NCI-H82 treated with DMSO at 0.1 percent for 48 hours (cell line): Measurements from ENCODE around the gene AMH.

ENCODE experiments used
- DNase-seq: peaks from one replicate; lab custom pipeline; 2025; ENCODE audit not compliant: unreplicated experiment; lab: John Stamatoyannopoulos, UW

Gene AMH

DNA sequence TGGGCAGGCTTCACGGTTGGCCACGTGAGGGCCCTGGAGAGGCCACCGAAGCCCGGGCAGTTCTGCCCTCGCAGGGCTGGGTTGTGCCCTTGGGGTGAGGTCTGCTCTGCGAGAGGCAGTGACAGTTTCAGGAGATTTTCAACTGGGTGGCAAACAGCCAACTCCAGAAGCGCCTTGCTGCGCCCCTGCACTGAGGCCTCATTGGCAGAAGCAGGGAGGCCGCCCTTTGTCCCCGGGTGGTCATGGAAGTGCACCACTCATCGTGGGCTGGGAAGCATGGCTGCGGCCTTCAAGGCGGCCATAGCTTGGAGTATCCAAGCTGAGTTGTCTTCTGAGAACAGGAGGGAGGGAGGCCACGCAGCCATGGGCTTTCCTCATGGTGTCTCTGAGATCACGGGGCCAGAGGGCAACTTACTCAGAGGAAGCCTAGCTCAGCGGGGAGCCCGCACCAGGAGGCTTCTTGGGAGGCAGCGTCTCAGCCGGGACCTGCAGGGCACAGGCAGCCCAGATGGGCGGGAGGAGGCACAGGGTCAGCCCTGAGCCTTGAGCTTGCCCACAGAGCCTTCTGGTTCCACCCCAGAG is 27.8 kb upstream of the AMH start:
- no peak for DNase-seq

- no peak for DNase-seq
These were observed 27.2 kb upstream of the AMH start for GRCh38 chr19:2221918-2222317.

- DNase-seq, result no peak
These were observed 25.7 kb upstream of the AMH start for GRCh38 chr19:2223391-2223790.

DNA sequence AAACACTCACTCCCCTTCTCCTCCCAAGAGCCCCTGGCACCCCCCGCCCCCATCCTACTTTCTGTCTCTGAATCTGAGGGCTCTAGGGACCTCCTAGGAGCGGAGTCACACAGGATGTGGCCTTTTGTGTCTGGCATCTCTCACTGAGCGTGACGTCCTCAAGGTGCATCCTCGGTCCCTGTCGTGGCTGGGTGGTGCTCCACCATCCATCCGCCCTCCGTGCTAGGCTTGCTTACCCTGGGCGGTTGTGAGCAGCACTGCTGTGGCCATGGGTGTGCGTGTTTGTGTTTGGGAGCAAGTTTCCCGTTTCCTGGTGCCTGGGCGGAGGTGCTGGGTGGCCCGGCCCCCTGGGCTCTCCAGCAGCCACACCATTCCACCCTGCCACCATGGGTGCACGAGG is 25.2 kb upstream of the AMH start:
- DNase-seq, result no peak

DNA sequence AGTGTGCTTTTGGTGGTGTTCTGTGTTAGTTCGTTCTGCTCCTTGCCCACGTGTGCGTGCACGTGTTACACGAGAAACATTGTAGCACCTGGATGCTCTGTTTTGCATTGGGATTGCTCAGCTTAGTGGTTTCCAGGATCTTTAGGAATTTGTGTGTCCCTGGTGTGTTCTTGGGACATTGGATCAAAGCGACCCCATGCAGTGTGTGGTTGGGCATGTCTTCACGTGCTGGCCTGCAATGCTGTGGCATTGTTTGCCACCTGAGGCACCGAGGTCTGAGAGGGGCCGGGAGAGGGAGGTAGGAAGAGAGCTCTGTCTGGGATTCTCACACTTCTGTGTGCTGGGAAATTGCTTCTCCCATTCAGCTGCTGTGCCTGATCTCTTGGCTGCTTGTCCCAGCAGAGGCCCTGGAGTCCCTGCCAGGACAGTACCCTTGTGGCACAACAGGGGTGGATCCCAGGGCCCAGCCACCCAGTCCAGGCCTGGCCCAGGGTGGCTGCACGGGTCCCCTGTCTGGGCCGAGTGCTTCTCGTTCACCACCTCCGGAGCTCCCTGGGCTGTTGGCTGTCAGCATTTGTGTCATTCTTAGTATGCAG is 24.3 kb upstream of the AMH start:
- no peak for DNase-seq

DNA sequence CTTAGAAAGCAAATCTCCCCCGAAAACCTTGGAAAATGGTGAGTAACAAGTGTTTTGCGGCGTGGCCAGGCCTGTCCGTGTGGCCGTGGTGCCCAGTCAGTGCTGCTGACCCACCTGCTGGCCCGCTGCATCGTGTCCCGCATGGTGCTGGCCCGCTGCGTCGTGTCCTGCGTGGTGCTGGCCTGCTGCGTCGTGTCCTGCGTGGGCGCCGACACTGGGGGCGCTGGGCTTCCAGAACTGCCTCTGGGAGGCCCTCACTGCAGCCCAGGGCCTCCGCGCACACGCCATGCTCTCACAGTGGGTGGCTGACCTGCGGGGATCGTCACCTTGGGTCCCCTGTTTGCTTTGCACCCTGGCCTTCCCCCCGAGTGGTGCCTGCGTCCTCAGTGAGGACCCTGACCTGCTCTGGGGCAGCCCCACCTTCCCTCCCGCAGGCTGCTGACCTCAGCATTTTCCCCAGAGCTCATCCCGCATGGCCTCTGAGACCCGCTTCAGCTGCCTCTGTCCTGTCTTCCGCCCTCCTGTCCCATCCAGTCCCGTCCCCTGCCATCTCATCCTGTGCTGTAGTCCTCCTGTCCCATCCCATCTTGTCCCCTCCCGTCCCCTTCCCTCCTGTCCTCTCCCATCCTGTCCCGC is 23.6 kb upstream of the AMH start:
- DNase-seq, result no peak

DNA sequence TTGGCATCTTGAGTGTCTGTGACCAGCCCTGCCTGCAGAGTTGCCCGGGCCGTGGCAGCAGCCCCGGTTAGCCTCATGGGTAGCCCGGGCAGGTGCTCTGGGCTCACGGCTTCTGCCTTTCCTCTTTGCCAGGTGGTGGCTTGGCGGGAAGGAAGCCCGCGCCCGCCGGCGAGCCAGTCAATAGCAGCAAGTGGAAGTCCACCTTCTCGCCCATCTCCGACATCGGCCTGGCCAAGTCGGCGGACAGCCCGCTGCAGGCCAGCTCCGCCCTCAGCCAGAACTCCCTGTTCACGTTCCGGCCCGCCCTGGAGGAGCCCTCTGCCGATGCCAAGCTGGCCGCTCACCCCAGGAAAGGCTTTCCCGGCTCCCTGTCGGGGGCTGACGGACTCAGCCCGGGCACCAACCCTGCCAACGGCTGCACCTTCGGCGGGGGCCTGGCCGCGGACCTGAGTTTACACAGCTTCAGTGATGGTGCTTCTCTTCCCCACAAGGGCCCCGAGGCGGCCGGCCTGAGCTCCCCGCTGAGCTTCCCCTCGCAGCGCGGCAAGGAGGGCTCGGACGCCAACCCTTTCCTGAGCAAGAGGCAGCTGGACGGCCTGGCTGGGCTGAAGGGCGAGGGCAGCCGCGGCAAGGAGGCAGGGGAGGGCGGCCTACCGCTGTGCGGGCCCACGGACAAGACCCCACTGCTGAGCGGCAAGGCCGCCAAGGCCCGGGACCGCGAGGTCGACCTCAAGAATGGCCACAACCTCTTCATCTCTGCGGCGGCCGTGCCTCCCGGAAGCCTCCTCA is 22.9 kb upstream of the AMH start:
- no peak for DNase-seq

- DNase-seq, result no peak
These were observed 22.2 kb upstream of the AMH start for GRCh38 chr19:2226840-2227360.

- no peak for DNase-seq
These were observed 21.5 kb upstream of the AMH start for GRCh38 chr19:2227415-2228156.

DNA sequence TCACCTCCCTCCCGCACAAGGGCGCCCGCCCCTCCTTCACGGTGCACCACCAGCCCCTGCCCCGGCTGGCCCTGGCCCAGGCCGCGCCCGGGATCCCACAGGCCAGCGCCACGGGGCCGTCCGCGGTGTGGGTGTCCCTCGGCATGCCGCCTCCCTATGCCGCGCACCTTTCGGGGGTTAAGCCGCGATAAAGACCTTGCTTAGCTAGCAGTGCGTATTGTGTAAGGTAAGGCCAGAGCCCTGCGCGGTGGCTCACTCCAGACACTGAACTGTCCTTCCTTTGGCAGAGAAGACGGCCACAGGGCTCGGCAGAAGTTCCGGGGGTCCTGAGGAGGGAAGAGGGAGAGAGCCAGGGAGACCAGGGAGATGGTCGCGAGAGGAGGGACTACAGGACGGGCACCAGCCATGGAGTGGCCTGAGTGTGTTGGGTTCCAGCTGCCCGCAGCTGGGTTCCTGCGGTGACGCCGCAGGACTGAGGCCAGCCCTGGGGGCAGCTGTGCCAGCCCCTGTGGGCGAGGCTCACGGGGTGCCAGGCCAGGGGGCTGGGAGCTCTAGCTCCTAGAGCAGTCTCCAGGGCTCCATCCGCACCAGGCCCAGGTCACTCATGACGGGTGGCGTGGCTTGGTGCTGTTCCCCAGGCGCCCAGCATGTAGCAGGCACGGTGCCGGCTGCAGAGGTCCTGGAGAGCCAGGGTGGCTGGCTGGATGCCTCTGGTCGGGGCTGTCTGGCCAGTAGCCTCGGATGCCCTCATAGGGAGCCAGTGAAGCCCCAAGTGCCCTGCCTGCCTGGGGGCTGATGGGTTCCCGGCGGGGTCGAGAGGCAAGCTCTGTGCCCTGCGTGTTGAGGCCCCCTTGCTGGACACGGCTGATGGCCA is 20.7 kb upstream of the AMH start:
- DNase-seq, result no peak

GRCh38 chr19:2229103-2230032 is 19.8 kb upstream of the AMH start:
- DNase-seq, result no peak

- no peak for DNase-seq
These were observed 19.0 kb upstream of the AMH start for GRCh38 chr19:2230033-2230531.

DNA sequence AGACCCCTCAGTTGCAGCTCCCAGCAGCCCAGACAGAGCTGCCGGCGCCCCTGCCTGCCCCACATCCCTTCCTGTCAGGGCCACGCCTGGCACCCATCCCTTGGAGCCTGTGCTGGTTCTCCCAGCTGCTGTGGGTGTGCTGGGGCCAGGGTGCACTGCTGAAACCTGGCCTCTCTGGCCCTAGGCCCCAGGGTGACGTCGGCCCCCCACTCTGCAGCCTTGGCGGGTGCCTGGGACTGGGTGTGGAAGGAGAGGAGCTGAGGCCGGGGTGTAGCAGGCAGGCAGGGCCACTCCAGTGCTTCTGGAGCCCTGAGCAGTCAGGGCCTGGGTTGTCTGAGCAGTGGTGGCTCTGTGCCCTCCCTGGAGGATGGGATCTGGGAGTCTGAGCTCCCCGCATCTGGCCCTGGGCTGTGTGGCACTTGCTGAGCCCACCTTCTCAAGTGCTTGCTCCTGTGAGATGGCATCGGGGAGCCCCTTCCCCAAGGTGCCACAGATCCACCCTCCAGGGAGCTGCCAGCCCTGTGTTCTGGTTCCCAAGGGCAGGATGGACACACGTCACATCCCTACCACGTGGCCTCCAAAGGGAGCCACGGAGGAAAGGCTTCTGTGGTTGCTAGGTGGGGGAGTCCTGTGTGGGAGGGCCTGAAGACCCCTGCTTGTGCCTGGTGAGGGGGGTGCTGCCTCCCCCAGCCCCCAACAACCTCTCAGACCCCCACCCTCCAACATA is 18.2 kb upstream of the AMH start:
- DNase-seq, result no peak

DNA sequence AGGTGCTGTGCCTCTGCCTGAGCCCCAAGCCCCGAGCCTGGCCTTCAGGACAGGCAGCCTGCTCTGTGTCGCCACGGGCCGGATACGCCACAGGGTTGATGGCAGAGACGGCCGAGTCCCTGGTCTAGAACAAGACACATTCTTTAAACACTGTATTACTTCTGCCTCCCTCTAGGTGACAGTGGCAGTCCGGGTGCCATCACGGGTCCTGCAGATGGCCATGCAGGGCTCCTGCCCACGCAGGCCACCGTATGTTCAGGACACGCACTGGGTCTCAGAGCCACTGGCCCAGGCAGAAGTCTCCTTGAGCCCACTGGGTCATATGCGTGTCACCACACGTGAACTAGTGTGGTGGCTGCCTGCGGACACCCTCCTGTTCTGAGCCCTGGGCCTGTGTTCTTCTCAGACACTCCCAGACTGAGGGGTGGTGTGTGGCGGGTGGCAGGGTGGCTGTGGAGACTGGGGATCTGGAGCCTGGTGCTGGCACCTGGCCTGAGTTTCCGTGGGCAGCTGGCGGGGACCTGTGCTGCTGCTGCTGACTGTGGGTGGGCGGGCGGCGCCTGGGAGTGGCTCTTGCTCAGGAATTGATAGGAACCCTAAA is 17.4 kb upstream of the AMH start:
- DNase-seq, result no peak

DNA sequence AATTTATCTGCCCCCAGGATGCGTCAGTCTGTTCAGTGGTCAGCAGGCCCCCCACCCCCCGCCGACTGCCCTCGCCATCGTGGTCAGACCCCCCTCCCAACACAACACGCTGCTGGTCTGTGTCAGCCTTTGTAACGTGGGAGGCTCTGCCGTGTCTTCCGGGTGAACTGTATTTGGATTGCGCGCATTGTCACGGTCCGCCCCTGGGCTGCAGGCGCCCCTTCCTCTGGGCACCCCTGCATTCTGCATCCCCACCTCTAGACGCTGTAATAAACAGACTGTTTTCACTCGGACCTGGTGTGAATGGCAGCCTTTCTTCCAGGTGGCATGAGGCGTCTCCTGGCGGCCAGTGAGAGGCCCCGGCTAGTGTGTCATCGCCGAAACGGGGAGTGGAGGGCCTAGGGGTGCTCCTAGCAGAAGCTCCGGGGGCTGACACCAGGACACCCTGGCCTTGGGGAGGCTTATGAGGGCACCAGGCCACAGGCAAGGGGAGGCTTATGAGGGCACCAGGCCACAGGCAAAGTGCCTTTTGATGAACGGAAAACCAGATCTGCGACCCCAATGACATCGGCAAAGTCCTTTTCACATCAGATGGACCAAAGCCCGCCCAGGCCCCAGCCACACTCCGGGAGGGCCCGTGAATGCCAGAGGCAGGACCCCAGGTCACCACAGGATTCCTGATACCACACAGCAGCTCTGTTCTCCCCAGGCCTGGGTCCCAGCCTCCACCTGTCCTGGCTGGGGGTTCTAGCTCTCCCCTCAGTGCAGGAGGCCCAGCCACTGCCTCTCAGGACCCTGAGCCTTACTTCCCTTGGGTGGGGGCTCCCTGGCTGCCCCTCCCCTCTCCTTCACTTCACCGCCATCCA is 16.6 kb upstream of the AMH start:
- no peak for DNase-seq

DNA sequence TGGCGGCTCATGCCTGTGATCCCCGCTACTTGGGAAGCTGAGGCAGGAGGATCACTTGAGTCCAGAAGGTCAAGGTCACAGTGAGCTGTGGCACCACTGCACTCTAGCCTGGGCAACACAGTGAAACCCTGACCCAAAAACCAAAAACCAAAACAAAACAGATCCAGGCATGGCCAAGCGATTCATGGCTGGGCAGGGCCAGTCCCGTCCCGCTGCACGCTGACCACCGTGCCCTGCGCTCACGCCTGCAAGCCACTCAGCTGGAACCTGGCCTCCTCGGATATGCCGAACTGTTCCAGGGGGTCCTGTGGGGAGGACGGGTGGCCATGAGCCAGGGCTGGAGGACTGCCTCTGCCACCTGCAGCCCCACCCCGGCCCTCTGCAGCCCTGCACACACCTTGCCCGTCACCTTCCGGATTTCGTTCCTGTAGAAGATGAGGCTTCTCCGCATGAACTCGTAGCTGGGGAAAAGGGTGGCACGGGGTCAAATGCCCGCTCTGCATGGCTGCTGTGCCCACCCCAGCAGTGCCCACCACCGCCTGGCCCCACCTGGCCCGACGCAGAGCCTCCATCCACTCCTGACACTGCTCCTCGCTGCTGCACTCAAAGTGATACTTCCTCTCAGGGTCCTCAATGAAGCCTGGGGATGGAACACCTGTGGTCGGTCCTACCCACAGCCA is 15.4 kb upstream of the AMH start:
- DNase-seq, result no peak
